GM19452 (cell line): ENCODE measurements around the gene PYGB.
"Not testable (repeated sequence)": the region's sequence is repeated elsewhere in the genome, so short reads cannot be mapped to it uniquely, and the experiment has no call there.

Source experiments
- ATAC-seq: cut with Tn5 transposase; IDR thresholded peaks from one replicate; pipeline ENCODE4 v1.9.1; 2021; ENCODE audit not compliant: unreplicated experiment

Gene PYGB

GRCh38 chr20:25310268-25310920, 62.5 kb downstream of the PYGB start:
- peak; percentile 96 for ATAC-seq

DNA sequence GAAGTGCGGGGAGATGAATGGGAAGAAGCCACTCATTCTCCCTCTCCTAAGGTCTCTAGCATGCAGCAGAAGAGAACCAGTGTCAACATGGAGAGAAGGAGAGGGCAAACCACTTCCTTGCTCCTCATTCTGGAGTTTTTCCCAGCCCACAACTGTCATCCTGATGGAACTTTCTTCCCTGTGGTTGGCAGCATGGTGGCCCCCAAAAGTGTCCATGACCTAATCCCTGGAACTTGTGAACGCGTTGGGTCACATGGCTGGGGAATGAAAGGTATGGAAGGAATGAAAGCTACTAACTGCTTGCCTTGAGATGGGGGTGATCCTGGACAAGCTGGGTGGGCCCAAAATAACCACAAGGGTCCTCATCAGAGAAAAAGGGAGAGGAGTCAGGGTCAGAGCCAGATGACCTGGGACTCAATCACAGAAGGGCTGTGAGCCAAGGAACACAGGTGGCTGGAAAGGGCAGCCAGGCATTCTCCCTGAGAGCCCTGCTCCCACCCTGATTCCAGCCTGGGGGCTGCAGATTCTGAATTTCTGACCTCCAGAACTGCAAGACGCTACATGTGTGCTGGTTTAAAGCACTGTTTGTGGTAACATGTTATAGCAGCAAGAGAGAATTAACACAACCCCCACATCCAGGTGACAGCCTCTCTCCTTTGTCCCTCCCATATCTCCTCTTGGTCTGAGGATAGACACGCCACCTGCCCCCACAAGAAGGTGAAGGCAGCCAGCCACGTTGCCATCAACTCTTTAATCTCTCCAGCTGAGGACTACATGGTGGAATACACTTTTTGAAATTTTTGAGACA, 63.2 kb downstream of the PYGB start:
- no peak for ATAC-seq

GRCh38 chr20:25312716-25313115, 64.8 kb downstream of the PYGB start:
- ATAC-seq = not testable (repeated sequence)

- no peak for ATAC-seq
These were observed 65.7 kb downstream of the PYGB start for GRCh38 chr20:25313593-25313992.

GRCh38 chr20:25314497-25315417, 66.9 kb downstream of the PYGB start:
- ATAC-seq = no peak

- ATAC-seq = no peak
These were observed 67.7 kb downstream of the PYGB start for GRCh38 chr20:25315418-25316210.

- no peak for ATAC-seq
These were observed 68.8 kb downstream of the PYGB start for GRCh38 chr20:25316506-25317190.

GRCh38 chr20:25317351-25318075, 69.6 kb downstream of the PYGB start:
- ATAC-seq = no peak

DNA sequence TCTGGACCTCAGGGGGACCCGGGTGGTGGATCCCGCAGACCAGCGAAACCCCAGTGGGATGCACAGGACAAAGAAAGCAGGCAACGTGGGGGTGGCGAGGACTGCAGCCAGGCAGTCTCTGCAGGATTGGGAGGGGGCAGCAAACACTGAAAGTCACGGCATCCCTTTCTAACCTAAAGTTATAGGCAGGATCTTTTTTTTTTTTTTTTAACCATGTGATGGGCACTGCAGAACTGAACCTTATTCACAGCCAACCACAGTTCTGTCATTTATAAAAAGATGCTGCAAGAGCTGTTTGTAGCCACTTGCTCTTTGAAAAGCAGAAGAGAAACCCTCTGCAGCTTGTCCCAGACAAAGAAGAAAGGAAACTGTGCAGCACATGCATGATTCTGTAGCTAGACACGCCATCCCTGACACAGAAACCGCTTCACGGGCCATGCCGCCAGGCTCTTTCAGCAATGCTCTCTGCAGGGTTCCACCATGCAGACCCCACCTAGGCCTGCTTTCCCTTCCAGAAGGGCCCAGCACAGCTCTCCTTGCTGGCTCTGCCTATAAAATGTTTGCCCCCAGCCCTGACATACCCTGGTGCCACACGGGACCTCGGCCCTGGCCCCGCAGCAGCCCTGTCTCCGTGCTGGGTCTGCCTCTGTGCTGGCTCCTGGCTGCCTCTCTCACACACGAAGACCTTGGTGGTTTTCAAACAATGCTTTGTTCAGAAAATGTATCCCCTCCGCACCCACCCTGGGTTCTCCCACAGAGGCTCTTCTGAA, 70.8 kb downstream of the PYGB start:
- ATAC-seq = peak; percentile 94

- ATAC-seq = no peak
These were observed 71.6 kb downstream of the PYGB start for GRCh38 chr20:25319241-25320034.

GRCh38 chr20:25320035-25320800, 72.3 kb downstream of the PYGB start:
- ATAC-seq = no peak

DNA sequence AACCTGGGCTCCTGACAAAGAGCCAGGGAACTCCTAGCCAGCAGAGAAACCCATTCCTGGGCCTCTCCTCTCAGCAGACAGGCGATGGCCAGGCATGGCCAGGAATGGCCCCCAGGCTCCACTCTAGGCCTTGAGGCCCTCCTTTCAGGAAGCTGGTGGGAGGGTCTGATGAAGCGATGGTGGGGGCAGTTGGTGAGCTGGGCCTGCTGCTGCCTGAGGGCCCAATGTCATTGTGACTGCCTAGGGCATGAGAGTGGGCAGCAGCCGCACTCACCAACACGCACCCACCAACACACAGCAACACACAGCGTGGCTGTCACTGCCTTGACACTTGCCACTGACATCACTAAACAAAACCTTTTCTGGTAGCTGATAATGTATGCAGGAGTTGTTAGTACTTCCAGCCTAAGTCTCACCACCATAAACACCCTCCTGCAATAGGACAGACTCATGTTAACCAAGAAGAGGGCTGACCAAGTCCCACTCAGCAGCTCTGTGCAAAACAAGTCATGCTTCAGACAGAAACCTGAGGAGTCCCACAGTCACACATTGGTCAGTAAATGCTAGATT, 73.5 kb downstream of the PYGB start:
- no peak for ATAC-seq

DNA sequence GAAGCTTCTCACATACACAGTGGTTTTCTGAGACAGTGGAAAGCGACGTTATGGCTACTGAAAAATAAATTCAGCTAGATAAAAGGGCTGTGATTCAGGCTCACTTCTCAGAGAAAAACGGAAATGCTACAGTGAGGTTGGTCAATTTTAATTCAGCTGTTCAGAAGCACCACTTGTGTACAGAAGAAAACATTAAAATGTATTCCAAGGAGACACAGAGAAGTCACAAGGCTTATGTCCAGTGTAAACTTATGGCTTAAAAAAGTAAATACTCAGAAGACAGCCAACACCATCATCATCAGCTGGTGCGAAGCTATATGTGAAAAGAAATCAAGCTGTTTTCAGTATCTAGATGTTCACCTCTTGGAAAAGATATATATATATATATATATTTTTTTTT, 74.1 kb downstream of the PYGB start:
- ATAC-seq = no peak

GRCh38 chr20:25323496-25324246, 75.8 kb downstream of the PYGB start:
- ATAC-seq = no peak

GRCh38 chr20:25324412-25324811, 76.5 kb downstream of the PYGB start:
- ATAC-seq = no peak

DNA sequence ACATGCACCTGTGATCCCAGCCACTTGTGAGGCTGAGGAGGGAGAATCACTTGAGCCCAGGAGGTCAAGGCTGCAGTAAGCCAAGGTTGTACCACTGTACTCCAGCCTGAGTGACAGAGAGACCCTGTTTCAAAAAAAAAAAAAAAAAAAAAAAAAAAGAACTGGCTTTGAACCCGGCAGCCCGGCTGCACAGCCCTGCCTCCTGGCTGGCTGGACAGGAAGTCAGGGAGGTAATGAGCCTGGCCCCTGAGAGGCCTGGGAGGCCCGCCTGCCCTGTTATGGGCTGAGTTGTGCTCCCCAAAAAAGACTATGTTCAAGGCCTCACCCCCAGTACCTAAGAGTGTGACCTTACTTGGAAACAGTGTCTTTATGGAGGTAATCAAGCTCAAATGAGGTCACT, 77.2 kb downstream of the PYGB start:
- ATAC-seq = no peak
